Astrocyte (in vitro differentiated cells and primary cell): ENCODE results near the gene FMOD.
"Not testable (repeated sequence)": the region's sequence is repeated elsewhere in the genome, so short reads cannot be mapped to it uniquely, and the experiment has no call there.

Source experiments
- CTCF ChIP-seq: IDR thresholded peaks from 2 replicates; pipeline ENCODE4 v1.5.1; 2011; ENCODE audit warnings: low read depth, mild to moderate bottlenecking, inconsistent platforms, low read length, moderate library complexity; ENCODE audit not compliant: insufficient read depth
- EZH2 ChIP-seq: IDR thresholded peaks from 2 replicates; pipeline ENCODE4 v1.6.1; 2012; ENCODE audit warnings: mild to moderate bottlenecking, low read length, inconsistent platforms; ENCODE audit not compliant: insufficient read depth

DNA sequence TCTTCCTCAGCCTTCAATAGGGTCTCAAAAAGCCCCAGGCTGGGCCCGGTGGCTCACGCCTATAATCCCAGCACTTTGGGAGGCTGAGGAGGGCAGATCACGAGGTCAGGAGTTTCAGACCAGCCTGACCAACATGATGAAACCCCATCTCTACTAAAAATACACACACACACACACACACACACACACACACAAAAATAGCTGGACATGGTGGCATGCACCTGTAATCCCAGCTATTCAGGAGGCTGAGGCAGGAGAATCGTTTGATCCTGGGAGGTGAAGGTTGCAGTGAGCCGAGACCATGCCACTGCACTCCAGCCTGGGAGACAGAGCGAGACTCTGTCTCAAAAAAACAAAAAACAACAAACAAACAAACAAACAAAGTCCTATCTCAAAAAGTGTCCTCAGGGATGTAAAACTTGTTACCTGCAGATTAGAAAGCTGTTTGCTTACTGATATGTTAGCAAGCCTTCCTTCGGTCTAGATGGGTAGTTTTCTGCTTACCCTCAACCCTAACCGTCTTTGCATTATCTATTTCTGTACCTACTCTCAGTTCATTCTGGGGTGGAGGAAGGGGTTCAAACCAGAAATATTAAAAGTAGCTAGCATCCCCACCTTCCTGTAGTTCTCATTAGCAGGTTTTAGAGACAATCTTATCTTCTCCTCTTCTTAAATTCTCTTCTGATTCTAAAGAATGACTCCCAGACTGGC is 51.0 kb downstream of the FMOD start:
- not testable (repeated sequence) for TF ChIP-seq CTCF, EZH2
